Stimulated activated CD4-positive, alpha-beta T cell treated with anti-CD3 and anti-CD28 coated beads, TNF-alpha, amount 100 ng/mL, for 4 hours (primary cell): ENCODE data around the gene CRLF3.
A peak's percentile ranks its signal among the peaks of the same experiment; 100 is the strongest.
"Not testable (repeated sequence)": the region's sequence is repeated elsewhere in the genome, so short reads cannot be mapped to it uniquely, and the experiment has no call there.

Source experiments
- DNase-seq, 3 experiments: peaks; one replicate each; pipeline ENCODE4 v3.0.0-alpha.2; 2020; ENCODE audit warnings: low read depth in 3 of 3

CRLF3 gene

GRCh38 chr17:30824356-30825145 lies at the start of gene CRLF3:
Gene CRLF3 (minus strand): TSS chr17:30824692. CDS start chr17:30824651, 41 bp downstream.
- DNase-seq: peak; percentile 76 to 83 (median 79)

- no peak for DNase-seq
These were observed 44.5 kb upstream of the CRLF3 start for GRCh38 chr17:30869005-30869404.

GRCh38 chr17:30864636-30865035 lies 40.1 kb upstream of the CRLF3 start:
- no peak for DNase-seq

- no peak for DNase-seq
These were observed 34.2 kb upstream of the CRLF3 start for GRCh38 chr17:30858556-30859250.

GRCh38 chr17:30854146-30854545 lies 29.7 kb upstream of the CRLF3 start:
- DNase-seq: no peak

GRCh38 chr17:30848021-30848420 lies 23.5 kb upstream of the CRLF3 start:
- no peak for DNase-seq

- DNase-seq: no peak
These were observed 16.3 kb upstream of the CRLF3 start for GRCh38 chr17:30840771-30841170.

- DNase-seq: no peak
These were observed 13.8 kb upstream of the CRLF3 start for GRCh38 chr17:30838202-30838807.

- no peak for DNase-seq
These were observed 8.1 kb upstream of the CRLF3 start for GRCh38 chr17:30832438-30833124.

GRCh38 chr17:30831663-30832437 lies 7.4 kb upstream of the CRLF3 start, which contains the start of gene ATAD5:
Gene ATAD5 (plus strand): TSS chr17:30831966. CDS start chr17:30832348, 382 bp downstream.
- DNase-seq: peak; percentile 77 to 81 (median 79)

- no peak for DNase-seq
These were observed 6.8 kb upstream of the CRLF3 start for GRCh38 chr17:30831257-30831656.

- no peak for DNase-seq
These were observed 4.5 kb upstream of the CRLF3 start for GRCh38 chr17:30829022-30829421.

- DNase-seq: no peak
These were observed 2.6 kb upstream of the CRLF3 start for GRCh38 chr17:30827082-30827481.

GRCh38 chr17:30824002-30824355 lies 513 bp downstream of the CRLF3 start:
- DNase-seq: no peak

GRCh38 chr17:30823421-30823820 lies 1.1 kb downstream of the CRLF3 start:
- DNase-seq: no peak

GRCh38 chr17:30822919-30823318 lies 1.6 kb downstream of the CRLF3 start:
- DNase-seq: not testable (repeated sequence)

GRCh38 chr17:30821871-30822723 lies 2.4 kb downstream of the CRLF3 start:
- no peak for DNase-seq

GRCh38 chr17:30819971-30820705 lies 4.4 kb downstream of the CRLF3 start:
- DNase-seq: no peak

GRCh38 chr17:30816165-30816564 lies 8.3 kb downstream of the CRLF3 start:
- no peak for DNase-seq

- DNase-seq: not testable (repeated sequence)
These were observed 9.6 kb downstream of the CRLF3 start for GRCh38 chr17:30814860-30815259.
